GM18498 (cell line): Measurements from ENCODE around the gene SOX5.

Source experiments
- ATAC-seq: cut with Tn5 transposase; IDR thresholded peaks from one replicate; pipeline ENCODE4 v1.9.1; 2021; ENCODE audit warnings: mild to moderate bottlenecking, moderate library complexity; ENCODE audit not compliant: unreplicated experiment

Gene SOX5

DNA sequence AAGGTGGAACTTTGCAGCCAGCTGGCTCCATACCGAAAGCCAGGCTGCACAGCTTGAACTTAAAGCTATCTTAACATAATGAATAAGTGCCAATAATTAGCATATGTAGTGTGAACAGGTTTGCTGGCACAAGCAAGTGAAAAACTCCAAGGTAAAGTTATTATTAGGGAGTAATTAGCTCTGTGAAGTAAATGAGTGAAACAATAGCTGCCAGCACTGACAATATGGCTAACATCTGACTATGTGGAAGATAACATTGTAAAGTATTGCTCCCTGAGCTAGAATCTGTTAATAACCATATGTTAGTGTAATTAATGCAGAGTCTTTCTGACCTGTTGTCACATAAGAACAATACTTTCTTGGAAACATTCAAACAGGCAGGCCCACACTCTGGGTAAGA is 246.4 kb downstream of the SOX5 start:
- ATAC-seq, result no peak

DNA sequence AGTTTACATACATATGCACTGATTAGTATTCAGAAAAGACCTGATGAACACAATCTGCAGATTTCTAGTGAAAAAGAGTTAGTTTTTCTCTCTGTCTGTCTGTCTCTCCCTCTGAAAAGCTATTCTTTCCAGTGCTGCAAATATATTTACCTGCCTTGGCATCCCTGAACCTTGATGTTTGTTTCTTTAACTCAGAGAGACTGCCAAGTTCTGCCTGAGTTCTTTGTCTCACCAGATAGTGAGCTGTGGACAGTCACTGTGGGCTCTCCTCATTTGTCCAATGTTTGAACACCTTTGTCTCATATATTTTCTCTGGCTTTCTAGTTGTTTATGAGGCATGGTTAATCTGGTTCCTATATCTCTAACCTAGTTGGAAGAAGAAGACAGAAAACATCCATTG is 250.4 kb downstream of the SOX5 start:
- ATAC-seq, result no peak

DNA sequence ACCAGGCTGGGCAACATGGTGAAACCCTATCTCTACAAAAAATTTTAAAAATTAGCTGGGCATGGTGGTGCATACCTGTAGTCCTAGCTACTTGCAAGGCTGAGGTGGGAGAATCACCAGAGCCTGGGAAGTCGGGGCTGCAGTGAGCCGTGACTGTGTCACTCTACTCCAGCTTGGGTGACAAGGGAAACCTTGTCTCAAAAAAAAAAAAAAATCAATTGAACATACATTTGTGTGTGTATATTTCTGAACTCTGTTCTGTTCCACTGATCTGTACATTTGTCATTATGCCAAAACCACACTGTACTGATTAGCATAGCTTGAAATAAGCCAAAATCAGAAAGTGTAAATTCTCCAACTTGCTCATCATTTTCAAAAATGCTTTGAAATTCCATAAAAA is 254.6 kb downstream of the SOX5 start:
- ATAC-seq, result no peak

- no peak for ATAC-seq
These were observed 255.2 kb downstream of the SOX5 start for GRCh38 chr12:23694307-23694706.

DNA sequence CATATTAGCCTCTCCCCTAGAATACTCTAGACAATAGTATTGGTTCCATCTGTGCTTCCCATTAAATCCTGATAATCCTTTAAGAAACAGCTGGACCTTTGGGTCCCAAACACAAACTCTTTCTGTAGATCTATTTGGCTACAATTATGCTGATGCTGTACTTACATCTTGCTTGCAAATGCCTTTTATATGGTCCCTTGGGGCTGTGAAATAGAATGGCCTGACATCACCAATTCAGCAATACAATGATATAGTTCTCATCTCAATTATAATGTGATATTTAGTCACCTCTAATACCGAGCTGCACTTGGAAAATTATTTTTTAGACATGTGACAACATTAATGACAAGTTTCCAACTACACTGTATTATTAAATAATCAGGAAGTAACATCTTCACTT is 261.5 kb downstream of the SOX5 start:
- no peak for ATAC-seq

GRCh38 chr12:23686095-23686494 is 263.4 kb downstream of the SOX5 start:
- no peak for ATAC-seq

DNA sequence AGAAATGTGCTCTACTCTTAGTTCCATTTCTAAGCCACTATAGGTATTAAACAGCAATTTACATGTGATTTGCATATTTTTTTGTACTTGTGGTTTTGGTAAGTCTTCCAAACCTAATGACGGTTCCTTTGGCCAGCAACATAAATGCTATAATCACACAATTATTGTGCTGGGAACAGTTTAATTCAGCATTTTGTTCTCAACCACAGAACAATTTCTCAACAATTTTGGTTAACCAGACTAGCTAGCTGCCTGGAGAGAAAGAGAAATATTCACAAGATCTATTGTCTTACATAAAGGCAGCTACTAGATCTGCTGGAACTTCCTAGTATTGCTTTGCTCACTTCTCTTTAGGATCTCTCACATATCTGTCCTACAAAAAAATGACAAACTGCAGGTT is 265.3 kb downstream of the SOX5 start:
- no peak for ATAC-seq

DNA sequence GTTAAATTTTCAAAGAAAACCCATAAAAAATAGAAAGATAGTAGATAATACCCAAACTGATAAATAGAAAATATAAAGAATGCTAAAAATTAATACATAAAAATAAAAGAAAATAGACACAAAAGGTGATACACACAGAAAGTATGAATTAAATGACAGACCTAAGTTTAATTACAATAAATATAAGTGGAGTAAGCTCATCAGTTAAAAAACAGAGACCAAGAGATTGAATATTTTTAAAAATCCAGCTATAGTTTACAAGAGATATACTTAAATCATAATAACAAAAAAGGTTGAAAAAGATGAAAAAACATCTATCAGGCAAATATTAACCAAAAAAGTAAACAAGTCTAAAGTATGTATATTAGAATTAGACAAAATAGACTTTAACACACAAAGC is 268.2 kb downstream of the SOX5 start:
- ATAC-seq, result no peak

DNA sequence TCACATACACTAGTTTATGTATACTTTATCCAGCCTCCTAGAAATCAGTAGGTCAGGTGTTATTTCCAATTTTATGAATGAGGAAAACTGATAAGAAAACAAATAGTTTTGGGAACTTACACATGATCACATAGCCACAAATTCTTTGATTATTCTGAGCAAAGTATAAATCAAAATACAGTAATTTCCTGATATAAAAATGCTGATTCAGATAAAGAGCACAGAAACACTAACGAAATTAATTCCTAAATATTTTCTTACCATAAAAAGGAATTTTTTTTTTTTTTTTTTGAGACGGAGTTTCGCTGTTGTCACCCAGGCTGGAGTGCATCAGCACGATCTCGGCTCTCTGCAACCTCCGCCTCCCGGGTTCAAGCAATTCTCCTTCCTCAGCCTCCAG is 275.4 kb downstream of the SOX5 start:
- ATAC-seq, result no peak

DNA sequence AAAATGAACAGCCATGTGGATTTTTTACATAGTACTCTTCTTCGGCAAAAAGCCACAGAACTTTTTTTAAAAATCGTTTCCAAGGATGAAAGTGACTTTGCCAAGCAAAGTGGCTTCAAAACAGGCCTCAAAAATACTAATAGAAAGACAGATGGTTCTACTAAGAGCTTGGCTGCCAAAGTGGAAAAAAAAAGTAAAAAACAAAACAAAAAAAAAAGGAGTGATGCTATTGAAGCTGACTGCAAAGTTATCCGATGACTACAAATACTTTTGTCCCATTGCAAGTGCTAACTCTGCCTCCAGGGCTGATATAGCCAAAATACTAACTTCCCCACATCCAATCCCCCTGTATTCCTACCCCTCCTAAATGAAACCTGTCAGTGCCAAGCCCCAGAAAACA is 277.6 kb downstream of the SOX5 start:
- no peak for ATAC-seq

DNA sequence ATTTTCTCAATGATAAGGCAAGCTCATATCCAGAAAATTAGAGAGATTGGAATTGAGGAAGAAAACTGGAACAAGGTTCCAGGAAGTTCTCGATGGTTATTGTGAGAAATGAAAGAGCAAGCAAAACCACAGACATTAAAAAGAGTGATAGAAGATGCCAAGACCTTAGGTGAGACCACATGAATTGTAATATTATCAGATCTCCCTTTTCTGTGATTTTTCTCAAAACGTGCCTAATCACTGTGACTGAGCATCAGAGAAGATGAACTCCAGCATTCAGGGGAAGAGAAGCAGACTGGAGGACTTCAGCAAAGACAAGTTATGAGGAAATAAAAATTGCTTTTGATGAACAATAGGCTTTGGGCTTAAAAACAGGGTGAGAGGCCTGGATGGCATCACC is 278.8 kb downstream of the SOX5 start:
- ATAC-seq, result no peak

- ATAC-seq, result no peak
These were observed 279.8 kb downstream of the SOX5 start for GRCh38 chr12:23669691-23670090.

- no peak for ATAC-seq
These were observed 282.6 kb downstream of the SOX5 start for GRCh38 chr12:23666866-23667265.

DNA sequence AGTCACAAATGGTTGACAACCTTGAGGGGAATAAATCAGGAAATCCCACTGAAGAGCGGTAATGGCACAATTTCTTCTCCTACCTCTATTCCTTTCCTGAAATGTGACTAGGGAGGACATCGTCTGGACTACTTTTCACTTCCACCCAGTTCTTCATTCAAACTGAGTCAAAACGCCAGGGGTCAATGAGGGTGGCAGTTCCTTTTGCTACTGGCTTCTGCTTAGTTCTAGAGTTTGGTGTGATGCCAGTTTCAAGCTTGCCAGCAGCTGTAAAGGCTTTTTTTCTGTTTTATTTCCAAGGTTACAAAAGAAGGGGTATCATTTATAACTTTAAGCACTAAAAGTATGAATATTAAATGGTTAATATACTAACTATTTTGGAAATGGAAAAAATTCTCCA is 286.5 kb downstream of the SOX5 start:
- ATAC-seq, result no peak

DNA sequence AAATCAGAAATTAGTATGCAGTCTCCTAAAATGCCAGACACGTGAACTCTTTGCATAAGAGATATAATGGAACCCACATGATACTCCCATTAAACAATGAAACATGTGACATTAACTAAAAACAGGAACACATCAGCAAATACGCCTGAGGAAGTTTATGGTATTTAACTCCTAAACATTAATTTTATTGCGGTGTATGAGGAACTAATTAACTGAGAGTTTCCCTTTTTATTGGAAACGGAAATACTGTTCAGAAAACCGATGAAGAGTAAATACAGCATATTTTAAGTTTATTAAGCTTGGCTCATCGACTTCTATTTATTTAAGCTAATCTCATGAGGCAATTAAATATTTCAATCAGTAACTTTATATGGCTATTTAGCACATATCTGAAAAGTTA is 290.3 kb downstream of the SOX5 start:
- no peak for ATAC-seq

DNA sequence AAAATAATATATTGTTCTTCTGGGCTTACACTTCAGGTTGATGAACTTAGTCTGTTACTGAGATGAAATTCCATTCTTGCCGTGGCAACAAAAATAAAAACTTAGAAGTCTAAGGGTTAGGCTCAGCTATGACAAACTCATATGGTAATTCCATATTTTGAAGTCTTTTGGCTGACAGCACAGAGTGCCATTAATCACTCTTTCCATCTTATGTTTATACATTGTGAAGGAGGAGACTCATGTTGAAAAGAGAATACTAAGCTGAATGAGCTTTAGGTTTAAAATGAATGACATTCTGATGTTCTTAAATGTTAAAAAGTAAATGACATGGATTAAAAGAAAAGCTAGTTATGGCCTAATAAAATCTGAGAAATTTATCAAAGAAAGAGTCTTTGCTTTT is 291.9 kb downstream of the SOX5 start:
- ATAC-seq, result no peak

DNA sequence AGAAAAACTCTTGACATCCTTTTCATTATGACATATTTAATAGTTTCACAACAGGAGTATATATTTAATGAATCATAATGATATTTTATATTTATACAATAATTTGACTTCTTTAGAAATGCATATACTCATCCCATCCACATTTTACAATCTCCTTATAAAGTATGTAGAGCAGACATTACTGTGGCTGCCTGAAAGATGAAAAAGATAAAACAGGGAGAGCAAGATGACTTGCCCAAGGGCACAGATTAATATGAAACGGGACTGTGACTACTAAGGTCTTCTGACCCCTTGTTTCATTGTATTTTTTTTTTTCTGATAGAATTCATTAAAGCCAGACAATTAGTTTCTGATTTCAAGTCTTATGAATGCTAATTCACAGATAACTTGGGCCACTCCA is 293.6 kb downstream of the SOX5 start:
- ATAC-seq, result no peak

DNA sequence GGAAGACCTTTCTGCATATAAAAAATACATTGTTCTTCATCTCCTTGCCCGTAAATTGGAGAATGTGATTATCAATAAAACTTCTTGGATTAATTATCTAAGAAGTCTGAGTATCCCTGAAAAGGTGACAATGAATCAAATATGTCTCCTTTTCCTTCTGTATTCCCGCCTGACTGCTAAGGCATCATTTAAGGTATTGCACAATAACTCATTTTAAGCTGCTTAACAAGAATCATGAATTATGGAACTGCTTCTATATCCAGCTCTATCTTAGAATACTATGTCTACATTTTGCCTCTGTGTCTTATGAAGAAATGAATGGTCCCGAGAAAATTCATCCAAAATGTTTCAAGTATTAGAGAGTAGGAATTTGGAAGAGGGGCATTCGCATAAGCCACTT is 294.4 kb downstream of the SOX5 start:
- ATAC-seq, result no peak

GRCh38 chr12:23648546-23648945 is 300.9 kb downstream of the SOX5 start:
- ATAC-seq, result no peak

GRCh38 chr12:23640754-23641153 is 308.7 kb downstream of the SOX5 start:
- ATAC-seq, result no peak

- no peak for ATAC-seq
These were observed 315.1 kb downstream of the SOX5 start for GRCh38 chr12:23634344-23634743.

GRCh38 chr12:23631786-23632377 is 317.6 kb downstream of the SOX5 start:
- ATAC-seq, result no peak

DNA sequence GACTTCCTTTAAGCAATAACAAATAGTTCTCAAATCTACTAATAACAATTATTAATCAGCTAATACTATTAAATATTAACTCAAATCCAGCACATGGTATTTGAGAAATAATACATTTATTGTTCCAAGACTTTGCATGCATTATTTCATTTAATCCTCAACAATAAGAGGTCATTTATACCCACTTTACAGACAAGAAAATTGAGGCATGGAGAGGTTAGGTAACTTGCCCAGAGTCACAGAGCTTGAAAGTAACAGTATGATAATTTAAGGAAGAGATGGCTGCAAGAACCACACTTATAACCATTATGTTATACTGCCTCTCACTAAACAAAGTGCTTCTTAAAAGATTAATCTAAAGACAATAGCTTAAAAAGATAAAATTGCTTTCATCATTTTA is 318.9 kb downstream of the SOX5 start:
- no peak for ATAC-seq

- no peak for ATAC-seq
These were observed 320.7 kb downstream of the SOX5 start for GRCh38 chr12:23628806-23629205.
